Measurements from ENCODE around the gene RRM1. TPM values are rescaled to one million over a fixed set of nuclear protein-coding genes. Genes with fewer than 3 reads are reported as not detected.

RRM1 gene
- total and polyA plus RNA-seq, 2 of the 13 experiments (the other 11 are each of a cell fraction or from before 2014, with no cell fraction given), result 17.3 to 108 TPM

DNA sequence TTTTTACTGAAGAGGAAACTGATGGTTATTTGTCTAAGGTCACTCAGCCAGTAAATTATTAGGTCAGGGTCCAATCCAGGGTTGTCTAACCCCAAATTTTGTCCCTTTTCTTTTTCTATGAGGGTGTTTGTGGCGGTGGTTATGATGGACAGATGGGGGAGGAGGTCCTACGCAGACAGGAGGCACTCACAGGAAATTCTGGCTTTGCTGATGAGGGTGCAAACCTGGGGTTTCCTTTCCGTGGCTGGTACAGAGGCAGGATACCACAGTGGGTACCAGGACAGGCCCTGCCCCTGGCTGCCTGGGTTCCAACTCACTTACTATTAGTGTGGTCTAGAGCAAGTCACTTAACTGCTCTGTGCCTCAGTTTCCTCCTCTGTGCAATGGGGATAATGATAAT is 91.0 kb downstream of the RRM1 start (continued):
- TF ChIP-seq, protein P1, sequence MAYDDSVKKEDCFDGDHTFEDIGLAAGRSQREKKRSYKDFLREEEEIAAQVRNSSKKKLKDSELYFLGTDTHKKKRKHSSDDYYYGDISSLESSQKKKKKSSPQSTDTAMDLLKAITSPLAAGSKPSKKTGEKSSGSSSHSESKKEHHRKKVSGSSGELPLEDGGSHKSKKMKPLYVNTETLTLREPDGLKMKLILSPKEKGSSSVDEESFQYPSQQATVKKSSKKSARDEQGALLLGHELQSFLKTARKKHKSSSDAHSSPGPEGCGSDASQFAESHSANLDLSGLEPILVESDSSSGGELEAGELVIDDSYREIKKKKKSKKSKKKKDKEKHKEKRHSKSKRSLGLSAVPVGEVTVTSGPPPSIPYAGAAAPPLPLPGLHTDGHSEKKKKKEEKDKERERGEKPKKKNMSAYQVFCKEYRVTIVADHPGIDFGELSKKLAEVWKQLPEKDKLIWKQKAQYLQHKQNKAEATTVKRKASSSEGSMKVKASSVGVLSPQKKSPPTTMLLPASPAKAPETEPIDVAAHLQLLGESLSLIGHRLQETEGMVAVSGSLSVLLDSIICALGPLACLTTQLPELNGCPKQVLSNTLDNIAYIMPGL (CRISPR knock-in tag; IDR thresholded peaks at IDR 0.05; ENCODE audit: borderline replicate concordance in 1 of 2, low read depth in 1 of 2), result no peak
- no peak for TF ChIP-seq RARA (CRISPR knock-in tag; IDR thresholded peaks at IDR 0.05)
- TF ChIP-seq, protein P2, sequence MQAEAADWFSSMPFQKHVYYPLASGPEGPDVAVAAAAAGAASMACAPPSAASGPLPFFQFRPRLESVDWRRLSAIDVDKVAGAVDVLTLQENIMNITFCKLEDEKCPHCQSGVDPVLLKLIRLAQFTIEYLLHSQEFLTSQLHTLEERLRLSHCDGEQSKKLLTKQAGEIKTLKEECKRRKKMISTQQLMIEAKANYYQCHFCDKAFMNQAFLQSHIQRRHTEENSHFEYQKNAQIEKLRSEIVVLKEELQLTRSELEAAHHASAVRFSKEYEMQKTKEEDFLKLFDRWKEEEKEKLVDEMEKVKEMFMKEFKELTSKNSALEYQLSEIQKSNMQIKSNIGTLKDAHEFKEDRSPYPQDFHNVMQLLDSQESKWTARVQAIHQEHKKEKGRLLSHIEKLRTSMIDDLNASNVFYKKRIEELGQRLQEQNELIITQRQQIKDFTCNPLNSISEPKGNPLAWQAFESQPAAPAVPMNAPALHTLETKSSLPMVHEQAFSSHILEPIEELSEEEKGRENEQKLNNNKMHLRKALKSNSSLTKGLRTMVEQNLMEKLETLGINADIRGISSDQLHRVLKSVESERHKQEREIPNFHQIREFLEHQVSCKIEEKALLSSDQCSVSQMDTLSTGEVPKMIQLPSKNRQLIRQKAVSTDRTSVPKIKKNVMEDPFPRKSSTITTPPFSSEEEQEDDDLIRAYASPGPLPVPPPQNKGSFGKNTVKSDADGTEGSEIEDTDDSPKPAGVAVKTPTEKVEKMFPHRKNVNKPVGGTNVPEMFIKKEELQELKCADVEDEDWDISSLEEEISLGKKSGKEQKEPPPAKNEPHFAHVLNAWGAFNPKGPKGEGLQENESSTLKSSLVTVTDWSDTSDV (CRISPR knock-in tag; IDR thresholded peaks at IDR 0.05), result no peak
- no peak for TF ChIP-seq ZNF816 (CRISPR knock-in tag; IDR thresholded peaks at IDR 0.05; ENCODE audit: borderline replicate concordance)
- TF ChIP-seq ATAD3A (CRISPR knock-in tag; IDR thresholded peaks at IDR 0.05), result no peak

DNA sequence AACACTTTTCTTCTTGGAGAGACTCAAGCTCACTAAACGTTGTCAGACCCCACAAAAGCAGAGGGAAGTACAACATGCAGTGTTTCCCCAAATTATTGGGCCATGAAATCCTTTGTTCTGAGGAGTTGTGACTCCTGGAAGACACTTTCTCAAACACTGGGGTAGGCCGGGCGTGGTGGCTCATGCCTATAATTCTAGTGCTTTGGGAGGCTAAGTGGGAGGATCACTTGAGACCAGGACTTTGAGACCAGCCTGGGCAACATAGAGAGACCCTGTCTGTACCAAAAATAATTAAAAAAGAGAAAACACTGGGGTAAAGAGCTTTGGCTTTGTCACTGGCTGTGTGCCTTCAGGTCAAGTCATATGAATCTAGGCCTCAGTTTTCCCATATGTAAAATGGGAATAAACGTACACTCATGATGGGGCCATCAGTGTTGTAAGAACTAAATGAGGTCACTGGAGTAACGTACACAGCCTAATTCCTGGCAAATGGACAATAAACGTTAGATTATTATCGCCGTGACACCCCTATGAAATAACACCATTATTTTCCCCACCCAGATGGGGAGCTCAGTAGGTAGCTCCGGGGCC is 92.0 kb downstream of the RRM1 start:
- peak overlapping the region in 1 of 3 experiments; percentile 74; a peak in 3 of 6 replicates for H3K4me3 ChIP-seq (replicated peaks in 1 of 3; ENCODE audit: insufficient read depth in 1 of 3, low read depth in 2 of 3, low read length in 3 of 3)
- CTCF ChIA-PET (ENCODE audit: low intra/inter-chr PET ratio, low total read pairs), result interaction anchor here (1.2 to 2.8 kb wide), 3 partner anchors 306 to 355 kb away, joined by 4 to 32 read pairs (median 29); no protein-coding TSS in a partner anchor
- no peak overlapping the region for H2AFZ ChIP-seq (ENCODE audit: low read length)
- FAIRE-seq (no peak), ATAC-seq (no peak), DNase-seq (ENCODE audit: low spot score) (no peak)
- no peaks in the 10 kb centered on the region for H4K20me1 ChIP-seq (ENCODE audit: insufficient read depth, low read length)
- no peaks in the 10 kb centered on the region for H3K9me3 ChIP-seq (ENCODE audit: low read length)
- peaks cover 5% of the 10 kb centered on the region; the same call in 1 of the 2 replicates for H3K4me1 ChIP-seq (ENCODE audit: insufficient read depth, low read length)
- H3K36me3 ChIP-seq (replicated peaks in 1 of 2; ENCODE audit: control insufficient read depth in 1 of 2, insufficient read depth in 2 of 2, low read length in 2 of 2), result no peaks in the 10 kb centered on the region
- peak; percentile 89 for TF ChIP-seq ZNF629 (CRISPR knock-in tag; conservative IDR thresholded peaks at IDR 0.05)
- TF ChIP-seq ZNF446 (CRISPR knock-in tag; IDR thresholded peaks at IDR 0.05), result no peak
- 0 out of 2 replicates have a peak, but pooled peaks have one; percentile 48 for TF ChIP-seq ZMYM3 (CRISPR knock-in tag; IDR thresholded peaks at IDR 0.05)
- WGBS (ENCODE audit: low lambda C conversion rate), result 13% methylated on average over 8 of the region's 9 CpGs
- H3K27ac ChIP-seq (ENCODE audit: extremely low read length, insufficient read depth, low read length), result no peak overlapping the region
- H3K9ac ChIP-seq (ENCODE audit: insufficient read depth, low read depth, low read length), result no peak overlapping the region
- no peaks in the 10 kb centered on the region for H3K79me2 ChIP-seq (ENCODE audit: insufficient read depth, low read length)
- H3K27me3 ChIP-seq (ENCODE audit: control insufficient read depth in 1 of 2, insufficient read depth in 2 of 2, low read length in 2 of 2), result peaks cover 9 to 46% of the 10 kb centered on the region in 2 experiments
- in situ Hi-C loops (cut with HindIII; ENCODE audit: extremely low pct_ligation_motif_present, low pct_unique_long_range_greater_than_20kb) (loop anchor here (5.0 to 10.0 kb wide), 2 partner anchors 351 to 818 kb away; no protein-coding TSS in a partner anchor), intact Hi-C loops (cut with micrococcal nuclease; ENCODE audit: unreplicated experiment) (loop anchor here (1.0 to 2.0 kb wide), 4 partner anchors 307 to 818 kb away; no protein-coding TSS in a partner anchor)
- BruUV-seq (replicated peaks), result no TSS peak
- POLR2A ChIA-PET, result no interaction called here
- H3K4me2 ChIP-seq (ENCODE audit: low read depth, low read length), result peak overlapping the region; percentile 90

All from HepG2 (cell line).